Left colon (tissue), 2 donors: ENCODE data around the gene CRX. TPM values are rescaled to one million over a fixed set of nuclear protein-coding genes. Genes with fewer than 3 reads are reported as not detected.
A peak's percentile ranks its signal among the peaks of the same experiment; 100 is the strongest.
"Not testable (repeated sequence)": the region's sequence is repeated elsewhere in the genome, so short reads cannot be mapped to it uniquely, and the experiment has no call there.

Experiments used
- ATAC-seq: fragments of 200-7000 bp; cut with Tn5 transposase; one replicate; pipeline ENCODE4 v1.9.1; 2020; ENCODE audit warnings: mild to moderate bottlenecking, moderate library complexity
- DNase-seq, 2 donors: peaks; one replicate each; pipeline ENCODE4 v3.0.0-alpha.2; 2020
- intact Hi-C, 2 donors: fragments of 100-400 bp; cut with DNase I in 1 of 2; cut with micrococcal nuclease in 1 of 2; formaldehyde crosslinking; loops; one replicate each; pipeline versions ENCODE4 v1.11.2 to v1.14.0; 2022; cut with DNase I, micrococcal nuclease
- total RNA-seq, 2 donors: library from RNA; stranded (reverse); fragmentation: NEBNext Ultra II Directional; extraction: Animal tissue kit (Norgen Biotek cat#: 25700); gene quantifications; one replicate each; pipeline ENCODE4 v1.2.1, GENCODE V29; 2021
- donor health status: DM: no; HTN: no; CAD: no.
- donor health status: DM: yes; HTN: yes; CAD: no.

The CRX gene
- total RNA-seq, 2 donors from 2014 or later, result not detected

- intact Hi-C loops, result no loop called here
- no peak for ATAC-seq
Observed at GRCh38 chr19:47848823-47849473, 27.2 kb downstream of the CRX start.

GRCh38 chr19:47853003-47853402 lies 31.3 kb downstream of the CRX start:
- ATAC-seq (no peak), DNase-seq (no peak)
- intact Hi-C loops, result no loop called here

More at GRCh38 chr19:47848823-47849473, 27.2 kb downstream of the CRX start:
- DNase-seq, result peak in 1 of 2 donors; percentile 14

- no peak for ATAC-seq
- no peak for DNase-seq
- intact Hi-C loops, result no loop called here
Observed at GRCh38 chr19:47854459-47854858, 32.7 kb downstream of the CRX start.

- DNase-seq, intact Hi-C loops, ATAC-seq: not testable (repeated sequence)
Observed at GRCh38 chr19:47858231-47858630, 36.5 kb downstream of the CRX start.

GRCh38 chr19:47858646-47859285 lies 37.0 kb downstream of the CRX start, which contains the start of gene TPRX2:
TPRX2 (plus strand) TSS chr19:47859235; CDS start chr19:47859247, 12 bp downstream.
- intact Hi-C loops, ATAC-seq, DNase-seq: not testable (repeated sequence)

GRCh38 chr19:47859838-47860237 lies 38.1 kb downstream of the CRX start:
- ATAC-seq, DNase-seq, intact Hi-C loops: not testable (repeated sequence)

- DNase-seq, result no peak
- intact Hi-C loops, result no loop called here
- ATAC-seq, result no peak
Observed at GRCh38 chr19:47860602-47861297, 39.0 kb downstream of the CRX start.

- intact Hi-C loops, result no loop called here
- ATAC-seq, result no peak
- DNase-seq, result no peak
Observed at GRCh38 chr19:47861630-47862029, 39.9 kb downstream of the CRX start.

- DNase-seq (peak; percentile 60 to 88), ATAC-seq (peak; percentile 94)
- intact Hi-C loops, result no loop called here
Observed at GRCh38 chr19:47863514-47863936, 41.8 kb downstream of the CRX start.

GRCh38 chr19:47865166-47865565 lies 43.4 kb downstream of the CRX start:
- intact Hi-C loops, result no loop called here
- ATAC-seq, result no peak
- DNase-seq, result no peak

- no peak for DNase-seq
- intact Hi-C loops, result no loop called here
- no peak for ATAC-seq
Observed at GRCh38 chr19:47878906-47879305, 57.2 kb downstream of the CRX start.

- intact Hi-C loops, DNase-seq, ATAC-seq: not testable (repeated sequence)
Observed at GRCh38 chr19:47879385-47879784, 57.6 kb downstream of the CRX start.

GRCh38 chr19:47881757-47882156 lies 60.0 kb downstream of the CRX start:
- ATAC-seq (no peak), DNase-seq (no peak)
- intact Hi-C loops, result no loop called here

- ATAC-seq (no peak), DNase-seq (no peak)
- intact Hi-C loops, result no loop called here
Observed at GRCh38 chr19:47882890-47883289, 61.2 kb downstream of the CRX start.

- intact Hi-C loops, result no loop called here
- ATAC-seq, result no peak
- no peak for DNase-seq
Observed at GRCh38 chr19:47885067-47885463, 63.3 kb downstream of the CRX start.

- intact Hi-C loops, result no loop called here
- ATAC-seq (peak; percentile 78), DNase-seq (no peak)
Observed at GRCh38 chr19:47886010-47886559, 64.3 kb downstream of the CRX start, which contains the start of gene SULT2A1. SULT2A1 (minus strand) TSS chr19:47886315; CDS start chr19:47886257, 58 bp downstream.

- DNase-seq (no peak), ATAC-seq (no peak)
- intact Hi-C loops, result no loop called here
Observed at GRCh38 chr19:47890865-47891621, 69.3 kb downstream of the CRX start.

GRCh38 chr19:47891622-47891922 lies 69.8 kb downstream of the CRX start:
- ATAC-seq, result no peak
- intact Hi-C loops, result no loop called here
- DNase-seq, result no peak
